OCI-LY1 (cell line): ENCODE results near the gene NCR1.
"Not testable (repeated sequence)": the region's sequence is repeated elsewhere in the genome, so short reads cannot be mapped to it uniquely, and the experiment has no call there.

Experiments used
- H2AFZ ChIP-seq: fragments of 200-600 bp; sonication (generic), shearing (Covaris generic); 2 replicates; pipeline ENCODE4 v1.6.0; 2014; ENCODE audit warnings: antibody characterized with exemption, mild to moderate bottlenecking, low read length
- H3F3A ChIP-seq: fragments of 200-600 bp; sonication (generic), shearing (Covaris generic); 2 replicates; pipeline ENCODE4 v1.6.0; 2014; ENCODE audit warnings: mild to moderate bottlenecking, antibody characterized with exemption, low read length, moderate library complexity; ENCODE audit not compliant: insufficient read depth
- H3K27ac ChIP-seq: fragments of 200-600 bp; sonication (generic); 2 replicates; pipeline ENCODE4 v1.5.1; 2014; ENCODE audit warnings: low read length, mixed run types, mild to moderate bottlenecking, low read depth; ENCODE audit not compliant: poor library complexity, severe bottlenecking
- H3K27me3 ChIP-seq: fragments of 200-600 bp; sonication (generic); 2 replicates; pipeline ENCODE4 v1.6.0; 2014; ENCODE audit warnings: antibody characterized with exemption, mild to moderate bottlenecking, low read length, moderate library complexity; ENCODE audit not compliant: insufficient read depth
- H3K36me3 ChIP-seq: fragments of 200-600 bp; sonication (generic); 2 replicates; pipeline ENCODE4 v1.6.1; 2014; ENCODE audit warnings: mild to moderate bottlenecking, antibody characterized with exemption, low read length, moderate library complexity, mixed read lengths; ENCODE audit not compliant: insufficient read depth
- H3K4me1 ChIP-seq: fragments of 200-600 bp; sonication (generic); 2 replicates; pipeline ENCODE4 v1.5.1; 2014; ENCODE audit warnings: mild to moderate bottlenecking, low read length, moderate library complexity; ENCODE audit not compliant: insufficient read depth, severe bottlenecking
- H3K4me2 ChIP-seq: fragments of 200-600 bp; sonication (generic), shearing (Covaris generic); 2 replicates; pipeline ENCODE4 v1.6.1; 2014; ENCODE audit warnings: low read length
- H3K4me3 ChIP-seq: fragments of 200-600 bp; sonication (generic); 2 replicates; pipeline ENCODE4 v1.5.1; 2014; ENCODE audit warnings: low read length, low read depth, mild to moderate bottlenecking, mixed read lengths; ENCODE audit not compliant: poor library complexity, severe bottlenecking
- H3K79me2 ChIP-seq: fragments of 200-600 bp; shearing (Covaris generic); 2 replicates; pipeline ENCODE4 v1.6.1; 2016; ENCODE audit warnings: mixed run types, low read length, mixed read lengths; ENCODE audit not compliant: insufficient read depth
- H3K9ac ChIP-seq: fragments of 200-600 bp; sonication (generic), shearing (Covaris generic); 2 replicates; pipeline ENCODE4 v1.6.1; 2014; ENCODE audit warnings: mild to moderate bottlenecking, low read length, mixed read lengths
- H3K9me2 ChIP-seq: fragments of 200-600 bp; sonication (generic), shearing (Covaris generic); 2 replicates; pipeline ENCODE4 v1.6.1; 2014; ENCODE audit warnings: low read depth, mild to moderate bottlenecking, low read length, mixed read lengths
- H3K9me3 ChIP-seq: fragments of 200-600 bp; shearing (Covaris generic); 2 replicates; pipeline ENCODE4 v1.6.1; 2014; ENCODE audit warnings: low read length, mixed read lengths
- H4K20me1 ChIP-seq: fragments of 200-600 bp; sonication (generic), shearing (Covaris generic); 2 replicates; pipeline ENCODE4 v1.6.0; 2016; ENCODE audit warnings: mild to moderate bottlenecking, low read length; ENCODE audit not compliant: insufficient read depth
- EZH2 ChIP-seq: fragments of 200-600 bp; sonication (generic), shearing (Covaris generic); IDR thresholded peaks from 2 replicates; pipeline ENCODE4 v1.8.0; 2017; ENCODE audit warnings: borderline replicate concordance, mixed run types, mild to moderate bottlenecking, antibody characterized with exemption, low read length, moderate library complexity, mixed read lengths
- TF ChIP-seq, protein P1 (sequence below): fragments of 200-600 bp; sonication (generic), shearing (Covaris generic); IDR thresholded peaks from 2 replicates; pipeline ENCODE4 v1.5.1; 2017; ENCODE audit warnings: mild to moderate bottlenecking, antibody characterized with exemption, low read length, moderate library complexity, mixed read lengths

Gene NCR1

DNA sequence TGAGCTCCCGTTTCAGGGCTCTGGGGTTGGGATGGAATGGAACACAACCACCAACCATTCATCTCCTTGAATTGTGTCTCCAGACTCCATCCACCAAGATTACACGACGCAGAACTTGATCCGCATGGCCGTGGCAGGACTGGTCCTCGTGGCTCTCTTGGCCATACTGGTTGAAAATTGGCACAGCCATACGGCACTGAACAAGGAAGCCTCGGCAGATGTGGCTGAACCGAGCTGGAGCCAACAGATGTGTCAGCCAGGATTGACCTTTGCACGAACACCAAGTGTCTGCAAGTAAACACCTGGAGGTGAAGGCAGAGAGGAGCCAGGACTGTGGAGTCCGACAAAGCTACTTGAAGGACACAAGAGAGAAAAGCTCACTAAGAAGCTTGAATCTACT, 16.4 kb upstream of the NCR1 start:
- TF ChIP-seq EZH2, result no peak
- TF ChIP-seq, protein P1, sequence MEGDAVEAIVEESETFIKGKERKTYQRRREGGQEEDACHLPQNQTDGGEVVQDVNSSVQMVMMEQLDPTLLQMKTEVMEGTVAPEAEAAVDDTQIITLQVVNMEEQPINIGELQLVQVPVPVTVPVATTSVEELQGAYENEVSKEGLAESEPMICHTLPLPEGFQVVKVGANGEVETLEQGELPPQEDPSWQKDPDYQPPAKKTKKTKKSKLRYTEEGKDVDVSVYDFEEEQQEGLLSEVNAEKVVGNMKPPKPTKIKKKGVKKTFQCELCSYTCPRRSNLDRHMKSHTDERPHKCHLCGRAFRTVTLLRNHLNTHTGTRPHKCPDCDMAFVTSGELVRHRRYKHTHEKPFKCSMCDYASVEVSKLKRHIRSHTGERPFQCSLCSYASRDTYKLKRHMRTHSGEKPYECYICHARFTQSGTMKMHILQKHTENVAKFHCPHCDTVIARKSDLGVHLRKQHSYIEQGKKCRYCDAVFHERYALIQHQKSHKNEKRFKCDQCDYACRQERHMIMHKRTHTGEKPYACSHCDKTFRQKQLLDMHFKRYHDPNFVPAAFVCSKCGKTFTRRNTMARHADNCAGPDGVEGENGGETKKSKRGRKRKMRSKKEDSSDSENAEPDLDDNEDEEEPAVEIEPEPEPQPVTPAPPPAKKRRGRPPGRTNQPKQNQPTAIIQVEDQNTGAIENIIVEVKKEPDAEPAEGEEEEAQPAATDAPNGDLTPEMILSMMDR, result no peak

DNA sequence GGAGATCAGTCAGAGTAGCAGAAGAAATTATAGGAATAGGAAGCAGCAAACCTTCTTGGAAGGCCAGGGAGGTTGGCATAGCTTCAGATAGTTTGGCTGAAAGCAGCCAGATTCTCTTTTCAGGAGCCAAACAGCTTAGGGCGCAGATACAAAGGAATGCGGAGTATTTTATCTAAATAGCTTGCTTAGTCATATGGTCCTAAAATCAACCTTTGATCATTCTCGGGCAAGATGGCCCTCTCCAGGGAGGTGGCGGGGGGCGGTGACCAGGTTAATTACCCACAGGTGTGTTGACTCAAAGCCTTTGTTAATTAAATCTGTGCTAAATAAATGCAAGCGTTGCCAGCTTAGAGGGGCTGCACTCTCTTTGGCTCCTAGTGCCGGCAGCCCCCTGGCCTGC, 12.5 kb upstream of the NCR1 start:
- no peak overlapping the region for H3K9ac ChIP-seq
- no peaks in the 10 kb centered on the region for H3K9me3 ChIP-seq
- no peaks in the 10 kb centered on the region for H3K36me3 ChIP-seq
- no peaks in the 10 kb centered on the region for H3F3A ChIP-seq
- H2AFZ ChIP-seq, result no peak overlapping the region
- H3K27me3 ChIP-seq, result 0 out of 2 replicates have a peak, but pooled peaks cover 2% of the 10 kb centered on the region
- H4K20me1 ChIP-seq, result no peaks in the 10 kb centered on the region
- no peaks in the 10 kb centered on the region for H3K9me2 ChIP-seq
- no peaks in the 10 kb centered on the region for H3K4me1 ChIP-seq
- H3K27ac ChIP-seq, result no peak overlapping the region
- H3K79me2 ChIP-seq, result no peaks in the 10 kb centered on the region
- no peak overlapping the region for H3K4me2 ChIP-seq
- no peak for TF ChIP-seq EZH2
- TF ChIP-seq, protein P1, result no peak
- H3K4me3 ChIP-seq, result no peak overlapping the region

More for the DNA sequence above, 16.4 kb upstream of the NCR1 start:
- Histone ChIP-seq H3K4me1 (no peaks in the 10 kb centered on the region), H3K9me3 (no peaks in the 10 kb centered on the region), H3K36me3 (no peaks in the 10 kb centered on the region), H2AFZ (no peak overlapping the region), H3F3A (no peaks in the 10 kb centered on the region), H3K4me2 (no peak overlapping the region), H3K27ac (no peak overlapping the region), H3K9ac (no peak overlapping the region), H3K4me3 (no peak overlapping the region), H3K79me2 (no peaks in the 10 kb centered on the region), H3K9me2 (no peaks in the 10 kb centered on the region), H3K27me3 (no peaks in the 10 kb centered on the region), H4K20me1 (no peaks in the 10 kb centered on the region)

DNA sequence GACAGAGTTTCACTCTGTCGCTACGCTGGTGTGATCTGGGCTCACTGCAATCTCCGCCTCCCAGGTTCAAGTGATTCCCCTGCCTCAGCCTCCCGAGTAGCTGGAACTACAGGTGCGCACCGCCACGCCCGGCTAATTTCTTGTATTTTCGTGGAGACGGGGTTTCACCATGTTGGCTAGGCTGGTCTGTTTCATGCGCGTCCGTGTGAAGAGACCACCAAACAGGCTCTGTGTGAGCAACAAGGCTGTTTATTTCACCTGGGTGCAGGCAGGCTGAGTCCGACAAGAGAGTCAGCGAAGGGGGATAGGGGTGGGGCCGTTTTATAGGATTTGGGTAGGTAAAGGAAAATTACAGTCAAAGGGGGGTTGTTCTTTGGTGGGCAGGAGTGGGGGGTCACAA, 11.8 kb upstream of the NCR1 start:
- H3K9ac ChIP-seq, result not testable (repeated sequence)

DNA sequence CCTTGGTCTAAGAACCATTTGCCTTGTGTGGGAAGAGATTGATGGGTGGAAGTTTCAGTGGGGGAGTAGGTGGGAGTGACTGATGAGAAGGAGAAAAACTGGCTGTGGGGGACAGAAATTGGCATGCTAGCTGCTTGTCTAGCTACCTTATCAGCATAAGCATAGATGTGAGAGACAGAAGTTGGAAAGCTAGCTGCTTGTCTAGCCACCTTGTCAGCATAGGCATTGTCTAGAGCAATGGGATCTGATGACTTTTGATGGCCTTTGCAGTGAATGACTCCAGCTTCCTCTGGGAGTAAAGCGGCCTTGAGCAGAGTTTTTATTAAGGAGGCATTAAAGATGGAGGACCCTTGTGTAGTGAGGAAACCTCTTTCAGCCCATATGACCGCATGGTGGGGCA, 9.9 kb upstream of the NCR1 start:
- no peak for TF ChIP-seq EZH2
- TF ChIP-seq, protein P1, result no peak

More for the DNA sequence above, 11.8 kb upstream of the NCR1 start:
- not testable (repeated sequence) for H3K27ac ChIP-seq, H3K9me3 ChIP-seq, H3K36me3 ChIP-seq, H2AFZ ChIP-seq, H3K79me2 ChIP-seq, H4K20me1 ChIP-seq, H3K9me2 ChIP-seq, H3K4me2 ChIP-seq, H3K27me3 ChIP-seq, H3F3A ChIP-seq, H3K4me3 ChIP-seq, H3K4me1 ChIP-seq

DNA sequence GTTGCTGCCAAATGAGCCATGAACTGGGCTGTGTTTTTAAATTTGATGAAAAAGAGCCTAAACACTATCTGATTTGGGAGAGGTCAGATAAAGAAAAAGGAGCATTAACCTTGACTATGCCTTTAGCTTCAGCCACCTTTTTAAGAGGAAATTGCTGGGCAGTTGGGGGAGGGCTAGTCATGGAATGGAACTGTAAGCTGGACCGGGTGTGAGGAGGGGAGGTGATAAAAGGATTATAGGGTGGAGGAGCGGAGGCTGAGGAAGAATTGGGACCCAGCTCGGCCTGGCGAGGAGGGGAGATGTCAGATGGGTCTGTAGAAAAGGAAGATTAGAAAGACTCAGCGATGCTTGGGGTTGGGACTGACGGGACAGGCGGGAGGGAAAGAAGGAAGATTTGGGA, 7.3 kb upstream of the NCR1 start:
- H2AFZ ChIP-seq, H3K27ac ChIP-seq, H3K4me1 ChIP-seq, H3K9me2 ChIP-seq, H3K27me3 ChIP-seq, H3K4me3 ChIP-seq, H4K20me1 ChIP-seq, H3K9ac ChIP-seq, H3K9me3 ChIP-seq, H3K4me2 ChIP-seq, H3K36me3 ChIP-seq, H3K79me2 ChIP-seq, H3F3A ChIP-seq: not testable (repeated sequence)

More for the DNA sequence above, 9.9 kb upstream of the NCR1 start:
- no peak overlapping the region for H2AFZ ChIP-seq
- no peaks in the 10 kb centered on the region for H3K9me2 ChIP-seq
- no peaks in the 10 kb centered on the region for H4K20me1 ChIP-seq
- no peaks in the 10 kb centered on the region for H3F3A ChIP-seq
- no peaks in the 10 kb centered on the region for H3K4me1 ChIP-seq
- no peak overlapping the region for H3K27ac ChIP-seq
- H3K79me2 ChIP-seq, result no peaks in the 10 kb centered on the region
- no peak overlapping the region for H3K4me2 ChIP-seq
- no peaks in the 10 kb centered on the region for H3K36me3 ChIP-seq
- no peaks in the 10 kb centered on the region for H3K9me3 ChIP-seq
- H3K27me3 ChIP-seq, result 0 out of 2 replicates have a peak, but pooled peaks cover 2% of the 10 kb centered on the region
- no peak overlapping the region for H3K4me3 ChIP-seq
- H3K9ac ChIP-seq, result no peak overlapping the region
